Measurements from ENCODE around the gene CNGB1.
"Not testable (repeated sequence)": the region's sequence is repeated elsewhere in the genome, so short reads cannot be mapped to it uniquely, and the experiment has no call there.

Gene CNGB1

GRCh38 chr16:57935904-57936303 is 35.0 kb downstream of the CNGB1 start:
- DNase-seq (ENCODE audit: low spot score): no peak

GRCh38 chr16:57930533-57930932 is 40.4 kb downstream of the CNGB1 start:
- no peak for DNase-seq (ENCODE audit: low spot score)

GRCh38 chr16:57929250-57929649 is 41.7 kb downstream of the CNGB1 start:
- DNase-seq (ENCODE audit: low spot score): no peak

- DNase-seq (ENCODE audit: low spot score): no peak
Measured at GRCh38 chr16:57926041-57926440, 44.9 kb downstream of the CNGB1 start.

DNA sequence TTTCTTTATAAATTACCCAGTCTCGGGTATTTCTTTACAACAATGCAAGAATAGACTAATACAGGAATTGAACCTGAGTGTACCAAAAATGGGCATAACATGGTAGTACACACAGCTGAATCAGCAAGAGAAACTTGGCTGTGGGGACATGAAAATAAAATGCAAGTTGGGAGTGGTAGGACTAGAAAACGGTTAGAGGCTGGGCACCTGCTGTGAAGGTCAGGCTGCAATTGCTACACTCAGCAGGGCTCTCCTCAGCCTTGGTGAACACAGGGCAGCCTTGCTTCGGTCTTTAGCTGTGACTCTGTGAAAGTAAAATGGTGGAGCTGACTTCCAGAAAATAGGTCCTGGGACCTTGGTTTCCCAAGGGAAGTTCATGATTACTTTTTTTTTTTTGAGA is 45.6 kb downstream of the CNGB1 start:
- no peak for DNase-seq (ENCODE audit: low spot score)

- no peak for DNase-seq (ENCODE audit: low spot score)
Measured at GRCh38 chr16:57924514-57924913, 46.4 kb downstream of the CNGB1 start.

DNA sequence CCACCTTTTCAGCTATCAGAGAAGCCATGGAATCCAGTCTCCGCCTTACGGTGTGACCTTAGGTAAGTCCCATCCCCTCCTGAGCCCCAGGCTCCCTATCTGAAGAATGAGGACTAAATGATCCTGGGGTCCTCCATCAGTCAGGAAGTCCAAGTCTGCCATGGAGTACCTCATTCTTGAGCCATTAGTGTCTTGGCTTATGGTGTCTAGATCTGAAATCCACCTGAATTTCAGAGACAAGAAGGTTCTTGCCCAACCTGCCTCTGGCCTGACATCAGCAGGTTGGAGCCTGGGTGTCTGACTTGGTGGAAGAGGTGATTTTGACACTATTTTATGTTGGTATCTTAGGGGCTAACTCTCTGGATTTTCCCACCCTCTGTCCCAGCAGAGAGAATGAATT is 47.1 kb downstream of the CNGB1 start:
- DNase-seq (ENCODE audit: low spot score): no peak

- DNase-seq (ENCODE audit: low spot score): no peak
Measured at GRCh38 chr16:57923418-57923817, 47.5 kb downstream of the CNGB1 start.

DNA sequence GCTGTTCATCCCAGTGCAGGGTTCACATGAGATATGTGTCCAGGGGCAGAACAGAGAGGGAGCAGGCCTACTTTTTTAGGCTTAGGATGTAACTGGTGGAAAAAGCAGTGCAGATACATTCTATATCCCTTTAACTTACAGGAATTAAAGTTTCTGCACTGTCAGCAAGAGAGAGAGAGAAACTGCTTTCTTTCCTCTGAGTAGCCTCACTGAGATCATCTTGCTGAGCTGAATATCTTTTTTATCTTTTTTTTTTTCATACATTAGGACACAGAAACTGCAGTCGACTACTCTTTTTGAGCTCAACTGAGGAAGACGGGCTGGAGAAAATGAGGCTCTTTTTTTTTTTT is 50.1 kb downstream of the CNGB1 start:
- no peak for DNase-seq (ENCODE audit: low spot score)

- no peak for DNase-seq (ENCODE audit: low spot score)
Measured at GRCh38 chr16:57920215-57920879, 50.6 kb downstream of the CNGB1 start.

DNA sequence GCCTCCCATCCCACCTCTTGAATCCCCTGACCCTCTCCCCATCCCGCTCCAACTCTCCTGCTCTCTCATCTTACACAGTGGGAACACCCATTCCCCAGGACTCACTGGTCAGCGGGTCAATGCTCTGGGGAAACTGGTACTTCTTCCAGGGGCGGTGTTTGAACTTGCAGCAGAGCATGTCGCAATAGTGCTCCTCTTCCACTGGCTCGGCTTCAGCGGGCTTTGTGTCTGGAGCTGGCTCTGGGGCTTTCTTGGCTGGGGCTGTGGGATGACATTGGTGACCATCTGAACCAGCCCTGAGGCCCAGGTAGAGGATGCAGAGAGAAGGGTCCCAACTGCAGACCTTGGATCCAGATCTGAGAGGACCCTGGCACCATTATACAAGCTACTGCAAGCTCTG is 51.9 kb downstream of the CNGB1 start:
- no peak for DNase-seq (ENCODE audit: low spot score)

GRCh38 chr16:57918444-57918843 is 52.5 kb downstream of the CNGB1 start:
- no peak for DNase-seq (ENCODE audit: low spot score)

- DNase-seq (ENCODE audit: low spot score): not testable (repeated sequence)
Measured at GRCh38 chr16:57917929-57918328, 53.0 kb downstream of the CNGB1 start.

DNA sequence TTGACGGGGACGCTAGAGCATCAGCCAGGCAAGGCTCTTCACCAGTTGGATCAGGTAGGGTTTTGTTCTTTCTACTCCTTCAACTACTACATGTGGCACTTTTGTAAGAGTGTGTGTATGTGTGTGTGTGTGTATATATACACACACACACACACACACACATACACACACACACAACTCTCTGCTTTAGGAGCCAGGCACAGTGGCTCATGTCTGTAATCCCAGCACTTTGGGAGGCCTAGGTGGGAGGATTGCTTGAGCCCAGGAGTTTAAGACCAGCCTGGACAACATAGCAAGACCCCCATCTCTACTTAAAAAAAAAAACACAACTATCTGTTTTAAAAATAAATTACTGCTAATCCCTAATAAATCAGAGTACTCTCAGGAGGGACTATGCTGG is 53.4 kb downstream of the CNGB1 start:
- DNase-seq (ENCODE audit: low spot score): not testable (repeated sequence)

GRCh38 chr16:57916735-57917438 is 54.0 kb downstream of the CNGB1 start:
- no peak for DNase-seq (ENCODE audit: low spot score)

- DNase-seq (ENCODE audit: low spot score): no peak
Measured at GRCh38 chr16:57915811-57916488, 55.0 kb downstream of the CNGB1 start.

DNA sequence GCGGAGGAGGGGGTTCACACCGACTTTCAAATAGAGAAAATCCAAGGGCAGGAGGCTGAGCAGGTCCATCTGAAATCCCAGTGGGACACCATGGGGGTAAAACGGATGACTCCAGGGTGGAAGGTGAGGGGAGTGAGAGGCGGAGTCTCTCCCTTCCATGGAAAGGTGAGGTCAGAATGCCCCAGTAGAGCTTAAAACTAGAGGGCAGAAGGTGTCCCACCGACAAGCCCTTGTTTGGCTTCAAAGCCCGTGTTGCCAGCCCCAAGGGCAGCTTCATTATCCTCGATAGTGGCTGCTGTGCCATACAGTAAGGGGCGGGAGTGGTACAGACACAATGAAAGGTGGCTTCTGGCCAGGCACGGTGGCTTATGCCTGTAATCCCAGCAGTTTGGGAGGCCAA is 55.7 kb downstream of the CNGB1 start:
- DNase-seq (ENCODE audit: low spot score): no peak

GRCh38 chr16:57914244-57915173 is 56.4 kb downstream of the CNGB1 start:
- DNase-seq (ENCODE audit: low spot score): no peak

DNA sequence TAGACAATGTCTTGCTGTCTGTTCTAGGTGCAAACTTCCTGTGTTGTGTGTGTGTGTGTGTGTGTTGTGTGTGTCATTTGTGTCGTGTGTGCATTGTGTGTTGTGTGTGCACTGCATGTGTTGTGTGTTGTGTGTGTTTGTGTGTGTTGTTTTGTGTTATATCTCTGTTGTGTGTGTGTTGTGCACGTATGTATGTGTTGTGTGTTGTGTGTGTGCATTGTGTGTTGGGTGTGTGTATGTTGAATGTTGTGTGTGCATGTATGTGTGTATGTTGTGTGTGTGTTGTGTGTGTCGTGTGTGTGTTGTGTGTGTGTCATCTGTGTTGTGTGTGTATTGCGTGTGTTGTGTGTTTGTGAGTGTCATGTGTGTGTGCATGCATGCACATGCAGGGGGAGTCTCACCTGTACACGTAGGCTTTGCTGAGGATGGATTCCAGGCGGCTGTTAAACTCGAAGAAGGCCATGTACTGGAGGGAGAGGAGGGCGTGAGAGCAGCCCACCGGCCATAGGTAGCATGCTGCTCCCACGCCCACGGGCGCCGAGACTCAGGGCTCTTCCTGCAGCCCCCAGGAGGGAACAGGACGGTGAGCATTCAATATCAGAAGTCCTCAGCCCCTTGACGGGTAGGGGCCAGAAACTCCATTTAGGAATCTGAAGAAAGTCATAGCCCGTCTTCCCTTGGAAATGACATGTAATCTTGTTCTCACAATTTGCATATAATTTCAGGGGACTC is 58.2 kb downstream of the CNGB1 start:
- DNase-seq (ENCODE audit: low spot score): no peak

- no peak for DNase-seq (ENCODE audit: low spot score)
Measured at GRCh38 chr16:57911743-57912142, 59.2 kb downstream of the CNGB1 start.

GRCh38 chr16:57910696-57911095 is 60.2 kb downstream of the CNGB1 start:
- no peak for DNase-seq (ENCODE audit: low spot score)

All from SK-N-DZ (cell line).